ENCODE results near the gene BST1.
A peak's percentile ranks its signal among the peaks of the same experiment; 100 is the strongest.

The BST1 gene, protein sequence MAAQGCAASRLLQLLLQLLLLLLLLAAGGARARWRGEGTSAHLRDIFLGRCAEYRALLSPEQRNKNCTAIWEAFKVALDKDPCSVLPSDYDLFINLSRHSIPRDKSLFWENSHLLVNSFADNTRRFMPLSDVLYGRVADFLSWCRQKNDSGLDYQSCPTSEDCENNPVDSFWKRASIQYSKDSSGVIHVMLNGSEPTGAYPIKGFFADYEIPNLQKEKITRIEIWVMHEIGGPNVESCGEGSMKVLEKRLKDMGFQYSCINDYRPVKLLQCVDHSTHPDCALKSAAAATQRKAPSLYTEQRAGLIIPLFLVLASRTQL

GRCh38 chr4:15702941-15703403, at the start of gene BST1:
BST1 (plus strand) TSS chr4:15703065; CDS start chr4:15703145, 80 bp downstream.
- Histone ChIP-seq H3K4me1 (ENCODE audit: control insufficient read depth in 2 of 2, insufficient read depth in 2 of 2, low read length in 2 of 2) (peaks cover 2 to 6% of the 10 kb centered on the region in 2 donors), H3K9ac (ENCODE audit: low read depth in 1 of 2, low read length in 2 of 2) (peak within 1 kb of the TSS in 1 of 2 donors; percentile 68)

GRCh38 chr4:15653420-15653819, 49.4 kb upstream of the BST1 start:
- peaks cover 14 to 29% of the 10 kb centered on the region in 2 donors for H3K4me1 ChIP-seq (ENCODE audit: control insufficient read depth in 2 of 2, insufficient read depth in 2 of 2, low read length in 2 of 2)

More at GRCh38 chr4:15702941-15703403, at the start of gene BST1:
- Histone ChIP-seq H3K9me3 (ENCODE audit: control insufficient read depth in 2 of 2, low read length in 2 of 2) (no peaks in the 10 kb centered on the region), H3K36me3 (ENCODE audit: control insufficient read depth in 2 of 2, insufficient read depth in 2 of 2, low read length in 2 of 2) (no peaks in the 10 kb centered on the region), H3K27me3 (ENCODE audit: control insufficient read depth in 2 of 2, insufficient read depth in 2 of 2, low read length in 2 of 2) (no peaks in the 10 kb centered on the region), H3K4me3 (ENCODE audit: low read length in 2 of 2) (peak within 1 kb of the TSS; percentile 62 to 72), H3K27ac (ENCODE audit: low read depth in 2 of 2, low read length in 2 of 2) (peak within 1 kb of the TSS; percentile 52 to 57)

DNA sequence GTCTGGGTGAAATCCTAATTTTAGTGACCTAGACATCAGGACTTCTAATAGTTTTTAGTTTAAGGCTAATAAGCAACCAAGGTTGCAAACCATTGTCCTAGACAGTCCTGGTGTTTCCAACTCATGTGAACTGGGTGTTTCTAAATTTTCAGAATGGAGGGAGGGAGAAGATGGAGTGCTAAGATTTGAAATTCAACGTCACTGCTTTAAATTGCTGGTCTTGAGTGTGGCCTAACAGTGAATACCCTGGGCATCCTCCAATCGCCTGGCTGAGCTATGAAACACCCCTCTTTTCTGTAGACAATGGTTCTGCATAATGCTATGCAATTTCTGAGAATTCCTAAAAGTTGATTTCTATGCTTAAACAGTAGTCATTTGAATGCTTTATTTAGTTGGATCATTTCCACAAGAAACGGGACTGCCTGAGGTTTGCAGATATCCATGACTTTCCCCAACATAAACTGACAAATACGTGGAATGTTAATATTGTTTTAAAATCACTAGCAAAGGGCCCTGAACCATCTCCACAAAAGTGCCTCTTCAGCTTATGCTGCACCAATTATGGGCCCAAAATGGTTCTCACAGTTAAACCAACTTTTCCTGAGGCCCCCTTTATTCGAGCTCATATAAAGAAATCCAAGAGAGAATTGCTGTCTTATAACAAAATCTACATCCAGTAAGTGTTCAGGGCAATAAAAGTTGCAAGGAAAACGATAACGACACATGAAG, 48.8 kb upstream of the BST1 start:
- H3K4me1 ChIP-seq (ENCODE audit: control insufficient read depth in 2 of 2, insufficient read depth in 2 of 2, low read length in 2 of 2), result peaks cover 14 to 29% of the 10 kb centered on the region in 2 donors
- H3K27ac ChIP-seq (ENCODE audit: low read depth in 2 of 2, low read length in 2 of 2), result peak overlapping the region; percentile 96 to 98
- H3K36me3 ChIP-seq (ENCODE audit: control insufficient read depth in 2 of 2, insufficient read depth in 2 of 2, low read length in 2 of 2), result no peaks in the 10 kb centered on the region
- H3K9ac ChIP-seq (ENCODE audit: low read depth in 1 of 2, low read length in 2 of 2), result peak overlapping the region; percentile 27 to 98
- no peaks in the 10 kb centered on the region for H3K27me3 ChIP-seq (ENCODE audit: control insufficient read depth in 2 of 2, insufficient read depth in 2 of 2, low read length in 2 of 2)
- no peaks in the 10 kb centered on the region for H3K9me3 ChIP-seq (ENCODE audit: control insufficient read depth in 2 of 2, low read length in 2 of 2)
- peak overlapping the region; percentile 67 to 87 for H3K4me3 ChIP-seq (ENCODE audit: low read length in 2 of 2)

More at GRCh38 chr4:15653420-15653819, 49.4 kb upstream of the BST1 start:
- Histone ChIP-seq H3K27ac (ENCODE audit: low read depth in 2 of 2, low read length in 2 of 2) (peak overlapping the region; percentile 96 to 98), H3K9ac (ENCODE audit: low read depth in 1 of 2, low read length in 2 of 2) (peak overlapping the region; percentile 35 to 98), H3K27me3 (ENCODE audit: control insufficient read depth in 2 of 2, insufficient read depth in 2 of 2, low read length in 2 of 2) (no peaks in the 10 kb centered on the region), H3K36me3 (ENCODE audit: control insufficient read depth in 2 of 2, insufficient read depth in 2 of 2, low read length in 2 of 2) (no peaks in the 10 kb centered on the region), H3K4me3 (ENCODE audit: low read length in 2 of 2) (peak overlapping the region; percentile 67 to 87), H3K9me3 (ENCODE audit: control insufficient read depth in 2 of 2, low read length in 2 of 2) (no peaks in the 10 kb centered on the region)

GRCh38 chr4:15654593-15655222, 48.2 kb upstream of the BST1 start:
- H3K9ac ChIP-seq (ENCODE audit: low read depth in 1 of 2, low read length in 2 of 2), result peak overlapping the region; percentile 27 to 98
- H3K4me1 ChIP-seq (ENCODE audit: control insufficient read depth in 2 of 2, insufficient read depth in 2 of 2, low read length in 2 of 2), result peaks cover 14 to 29% of the 10 kb centered on the region in 2 donors

DNA sequence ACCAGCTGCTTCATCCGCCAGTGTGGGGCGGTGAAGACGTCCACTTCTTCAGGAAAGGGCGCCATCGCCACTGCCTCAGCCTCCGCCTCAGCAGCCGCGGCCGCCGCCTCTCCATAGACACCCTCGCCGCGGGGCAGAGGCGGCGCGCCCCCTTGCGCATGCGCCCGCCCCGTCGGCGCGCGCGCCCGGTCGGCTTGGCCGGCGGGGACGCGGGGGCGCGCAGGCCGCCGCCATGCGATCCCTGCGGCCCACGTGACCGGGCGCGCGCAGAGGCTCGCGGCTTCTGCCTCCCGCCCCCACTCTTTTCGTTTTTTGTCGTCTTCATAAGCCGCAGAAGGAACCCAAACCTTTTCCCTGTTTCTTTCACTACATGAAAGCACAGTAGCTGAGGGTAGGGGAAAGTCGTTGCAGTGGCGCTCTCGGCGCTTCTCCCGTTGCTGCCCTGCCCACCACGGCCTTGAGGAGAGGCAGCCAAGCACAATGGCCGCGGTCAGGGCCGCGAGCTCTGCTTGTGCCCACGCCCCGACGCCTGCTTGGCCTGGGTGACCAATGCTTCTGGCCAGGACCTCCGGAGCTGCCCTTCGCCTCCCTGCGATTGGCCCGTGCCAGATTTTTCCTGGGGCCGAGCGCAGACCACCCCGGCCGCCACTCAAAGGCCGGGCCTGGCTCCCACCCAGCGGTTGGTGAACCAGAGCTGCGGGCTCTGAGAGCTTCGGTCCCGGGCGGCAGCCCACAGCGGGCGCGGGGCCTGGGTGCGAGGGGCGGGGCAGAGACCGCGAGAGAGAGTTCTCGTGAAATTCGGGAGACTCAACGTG, 47.4 kb upstream of the BST1 start, which contains the start of gene FBXL5:
TSS of gene FBXL5 (minus strand) at position 135 of the 815 bp plus-strand sequence. CDS start at position 65, 70 bp downstream.
- Histone ChIP-seq H3K4me3 (ENCODE audit: low read length in 2 of 2) (peak within 1 kb of the TSS; percentile 87 to 88), H3K27ac (ENCODE audit: low read depth in 2 of 2, low read length in 2 of 2) (peak within 1 kb of the TSS; percentile 96 to 98), H3K36me3 (ENCODE audit: control insufficient read depth in 2 of 2, insufficient read depth in 2 of 2, low read length in 2 of 2) (no peaks in the 10 kb centered on the region), H3K9ac (ENCODE audit: low read depth in 1 of 2, low read length in 2 of 2) (peak within 1 kb of the TSS; percentile 96 to 98), H3K27me3 (ENCODE audit: control insufficient read depth in 2 of 2, insufficient read depth in 2 of 2, low read length in 2 of 2) (no peaks in the 10 kb centered on the region), H3K4me1 (ENCODE audit: control insufficient read depth in 2 of 2, insufficient read depth in 2 of 2, low read length in 2 of 2) (peaks cover 14 to 27% of the 10 kb centered on the region in 2 donors), H3K9me3 (ENCODE audit: control insufficient read depth in 2 of 2, low read length in 2 of 2) (no peaks in the 10 kb centered on the region)

More at GRCh38 chr4:15654593-15655222, 48.2 kb upstream of the BST1 start:
- peak overlapping the region; percentile 96 to 98 for H3K27ac ChIP-seq (ENCODE audit: low read depth in 2 of 2, low read length in 2 of 2)
- no peaks in the 10 kb centered on the region for H3K27me3 ChIP-seq (ENCODE audit: control insufficient read depth in 2 of 2, insufficient read depth in 2 of 2, low read length in 2 of 2)
- H3K9me3 ChIP-seq (ENCODE audit: control insufficient read depth in 2 of 2, low read length in 2 of 2), result no peaks in the 10 kb centered on the region
- H3K36me3 ChIP-seq (ENCODE audit: control insufficient read depth in 2 of 2, insufficient read depth in 2 of 2, low read length in 2 of 2), result no peaks in the 10 kb centered on the region
- H3K4me3 ChIP-seq (ENCODE audit: low read length in 2 of 2), result peak overlapping the region; percentile 67 to 87

DNA sequence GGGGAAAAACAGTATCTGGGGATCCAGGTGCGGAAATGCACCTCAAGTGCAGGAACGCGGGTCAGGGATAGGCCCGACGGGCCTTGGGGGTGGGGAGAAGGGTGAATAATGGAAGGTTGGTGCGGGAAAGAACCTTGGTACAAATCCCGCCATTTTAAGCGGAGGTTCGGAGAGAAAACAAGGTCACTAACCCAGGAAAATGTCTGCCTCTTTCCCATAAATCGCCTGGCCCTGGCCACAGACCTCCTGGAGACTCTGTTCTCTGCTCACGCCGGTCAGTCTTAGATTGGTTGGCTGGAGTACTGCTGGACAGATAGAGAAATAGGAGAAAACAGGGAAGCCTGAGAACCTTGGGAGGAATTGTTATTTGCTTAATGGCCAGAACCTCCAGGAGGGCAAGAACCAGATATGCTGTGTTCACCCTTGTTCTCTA, 46.8 kb upstream of the BST1 start:
- H3K27me3 ChIP-seq (ENCODE audit: control insufficient read depth in 2 of 2, insufficient read depth in 2 of 2, low read length in 2 of 2), result no peaks in the 10 kb centered on the region
- peaks cover 14 to 24% of the 10 kb centered on the region in 2 donors for H3K4me1 ChIP-seq (ENCODE audit: control insufficient read depth in 2 of 2, insufficient read depth in 2 of 2, low read length in 2 of 2)
- peak overlapping the region; percentile 96 to 98 for H3K27ac ChIP-seq (ENCODE audit: low read depth in 2 of 2, low read length in 2 of 2)
- H3K9me3 ChIP-seq (ENCODE audit: control insufficient read depth in 2 of 2, low read length in 2 of 2), result no peaks in the 10 kb centered on the region
- peak overlapping the region; percentile 76 to 88 for H3K4me3 ChIP-seq (ENCODE audit: low read length in 2 of 2)
- peak overlapping the region; percentile 96 to 98 for H3K9ac ChIP-seq (ENCODE audit: low read depth in 1 of 2, low read length in 2 of 2)
- H3K36me3 ChIP-seq (ENCODE audit: control insufficient read depth in 2 of 2, insufficient read depth in 2 of 2, low read length in 2 of 2), result no peaks in the 10 kb centered on the region

- no peak overlapping the region for H3K9ac ChIP-seq (ENCODE audit: low read depth in 1 of 2, low read length in 2 of 2)
- no peaks in the 10 kb centered on the region for H3K27me3 ChIP-seq (ENCODE audit: control insufficient read depth in 2 of 2, insufficient read depth in 2 of 2, low read length in 2 of 2)
- peaks cover 8 to 15% of the 10 kb centered on the region in 2 donors for H3K4me1 ChIP-seq (ENCODE audit: control insufficient read depth in 2 of 2, insufficient read depth in 2 of 2, low read length in 2 of 2)
- H3K36me3 ChIP-seq (ENCODE audit: control insufficient read depth in 2 of 2, insufficient read depth in 2 of 2, low read length in 2 of 2), result no peaks in the 10 kb centered on the region
- no peak overlapping the region for H3K27ac ChIP-seq (ENCODE audit: low read depth in 2 of 2, low read length in 2 of 2)
- H3K9me3 ChIP-seq (ENCODE audit: control insufficient read depth in 2 of 2, low read length in 2 of 2), result no peaks in the 10 kb centered on the region
- H3K4me3 ChIP-seq (ENCODE audit: low read length in 2 of 2), result no peak overlapping the region
These were observed 45.5 kb upstream of the BST1 start for GRCh38 chr4:15657366-15657765.

DNA sequence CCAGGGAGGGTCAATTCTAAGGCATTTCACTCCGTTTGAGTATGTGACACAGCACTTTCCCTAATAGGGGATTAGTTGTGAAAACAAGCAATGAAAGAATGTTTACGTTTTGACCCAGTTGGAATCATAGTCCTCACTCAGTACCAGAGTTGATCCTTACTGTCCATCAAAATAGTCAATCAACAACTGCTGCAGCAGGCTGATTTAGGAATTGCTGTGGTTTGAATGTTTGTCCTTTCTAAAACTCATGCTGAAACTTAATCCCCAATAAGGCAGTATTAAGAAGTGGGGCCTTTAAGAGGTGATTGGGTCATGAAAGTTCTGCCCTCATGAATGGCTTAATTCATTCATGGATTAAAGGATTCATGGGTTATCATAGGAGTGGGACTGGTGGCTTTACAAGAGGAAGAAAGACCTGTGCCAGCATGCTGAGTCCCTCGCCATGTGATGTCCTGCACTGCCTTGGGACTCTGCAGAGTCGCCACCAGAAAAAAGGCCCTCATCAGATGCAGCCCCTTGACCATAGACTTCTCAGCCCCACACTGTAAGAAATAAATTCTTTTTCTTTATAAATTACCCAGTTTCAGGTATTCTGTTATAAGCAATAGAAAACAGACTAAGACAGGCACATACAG, 44.6 kb upstream of the BST1 start:
- Histone ChIP-seq H3K9ac (ENCODE audit: low read depth in 1 of 2, low read length in 2 of 2) (no peak overlapping the region), H3K36me3 (ENCODE audit: control insufficient read depth in 2 of 2, insufficient read depth in 2 of 2, low read length in 2 of 2) (no peaks in the 10 kb centered on the region), H3K4me1 (ENCODE audit: control insufficient read depth in 2 of 2, insufficient read depth in 2 of 2, low read length in 2 of 2) (peaks cover 3 to 15% of the 10 kb centered on the region in 2 donors), H3K27me3 (ENCODE audit: control insufficient read depth in 2 of 2, insufficient read depth in 2 of 2, low read length in 2 of 2) (no peaks in the 10 kb centered on the region), H3K27ac (ENCODE audit: low read depth in 2 of 2, low read length in 2 of 2) (no peak overlapping the region), H3K9me3 (ENCODE audit: control insufficient read depth in 2 of 2, low read length in 2 of 2) (no peaks in the 10 kb centered on the region), H3K4me3 (ENCODE audit: low read length in 2 of 2) (no peak overlapping the region)

DNA sequence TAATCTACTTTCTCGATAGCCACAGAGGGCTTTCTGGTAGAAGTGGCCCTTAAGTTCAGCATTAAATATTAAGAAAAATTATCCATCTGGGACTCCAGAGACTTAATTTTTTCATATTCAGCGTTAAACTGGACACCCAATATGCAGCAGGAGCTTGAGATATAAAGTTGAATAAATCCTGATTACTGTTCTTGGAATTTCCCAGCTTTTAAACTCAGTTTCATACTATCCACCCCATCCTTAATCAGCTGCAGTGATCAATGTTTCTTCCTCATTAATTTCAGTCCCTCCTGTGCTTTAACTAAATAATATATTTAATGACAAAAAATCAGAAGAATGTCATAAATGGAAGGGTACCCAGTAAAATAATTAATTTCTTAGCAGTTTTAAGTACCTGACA, 44.1 kb upstream of the BST1 start:
- H3K36me3 ChIP-seq (ENCODE audit: control insufficient read depth in 2 of 2, insufficient read depth in 2 of 2, low read length in 2 of 2), result no peaks in the 10 kb centered on the region
- no peak overlapping the region for H3K9ac ChIP-seq (ENCODE audit: low read depth in 1 of 2, low read length in 2 of 2)
- H3K27ac ChIP-seq (ENCODE audit: low read depth in 2 of 2, low read length in 2 of 2), result no peak overlapping the region
- H3K9me3 ChIP-seq (ENCODE audit: control insufficient read depth in 2 of 2, low read length in 2 of 2), result no peaks in the 10 kb centered on the region
- no peaks in the 10 kb centered on the region for H3K27me3 ChIP-seq (ENCODE audit: control insufficient read depth in 2 of 2, insufficient read depth in 2 of 2, low read length in 2 of 2)
- peaks cover 3 to 12% of the 10 kb centered on the region in 2 donors for H3K4me1 ChIP-seq (ENCODE audit: control insufficient read depth in 2 of 2, insufficient read depth in 2 of 2, low read length in 2 of 2)
- H3K4me3 ChIP-seq (ENCODE audit: low read length in 2 of 2), result no peak overlapping the region
